GM19452 (cell line): ENCODE measurements around the gene RSBN1.
"Not testable (repeated sequence)": the region's sequence is repeated elsewhere in the genome, so short reads cannot be mapped to it uniquely, and the experiment has no call there.

ENCODE experiments used
- ATAC-seq: cut with Tn5 transposase; IDR thresholded peaks from one replicate; pipeline ENCODE4 v1.9.1; 2021; ENCODE audit not compliant: unreplicated experiment

RSBN1 gene

DNA sequence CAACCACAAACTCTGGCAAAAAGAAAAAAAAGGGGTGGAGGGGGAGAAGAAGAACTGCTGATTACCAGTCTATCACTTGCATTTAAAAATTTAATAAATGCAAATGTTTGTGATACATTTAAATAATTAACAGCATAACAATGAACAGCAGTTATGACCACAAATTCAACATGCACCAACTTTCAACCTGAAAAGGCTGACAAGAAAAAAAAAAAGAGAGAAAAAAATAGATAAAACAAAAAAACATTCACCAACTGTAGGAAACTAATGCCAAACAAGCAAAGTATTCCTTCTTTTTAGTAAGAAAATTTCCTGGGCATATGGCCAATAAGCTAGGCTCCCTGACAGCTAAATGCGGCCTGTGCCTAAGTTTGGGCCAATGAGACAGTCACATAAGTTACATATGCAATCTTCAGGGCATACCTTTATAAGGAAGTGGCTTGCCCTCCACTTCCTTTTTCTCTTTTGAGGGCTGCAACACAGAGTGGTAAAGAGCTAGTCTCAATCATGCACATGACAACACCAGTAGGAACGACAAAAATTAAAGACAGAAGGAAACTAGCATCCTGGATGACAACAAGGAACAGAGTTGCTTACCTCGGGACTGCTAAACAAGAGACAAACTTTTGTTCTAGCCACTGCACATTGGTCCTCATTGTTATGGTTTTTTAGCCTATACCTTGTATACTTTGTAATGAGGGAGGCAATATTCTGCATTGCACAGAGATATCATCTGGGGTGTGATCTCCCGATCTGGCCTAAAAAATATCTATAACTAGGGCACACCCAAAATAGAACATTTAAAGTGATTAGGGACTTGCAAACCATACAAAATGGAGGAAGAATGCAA, 28.8 kb downstream of the RSBN1 start:
- peak; percentile 83 for ATAC-seq

DNA sequence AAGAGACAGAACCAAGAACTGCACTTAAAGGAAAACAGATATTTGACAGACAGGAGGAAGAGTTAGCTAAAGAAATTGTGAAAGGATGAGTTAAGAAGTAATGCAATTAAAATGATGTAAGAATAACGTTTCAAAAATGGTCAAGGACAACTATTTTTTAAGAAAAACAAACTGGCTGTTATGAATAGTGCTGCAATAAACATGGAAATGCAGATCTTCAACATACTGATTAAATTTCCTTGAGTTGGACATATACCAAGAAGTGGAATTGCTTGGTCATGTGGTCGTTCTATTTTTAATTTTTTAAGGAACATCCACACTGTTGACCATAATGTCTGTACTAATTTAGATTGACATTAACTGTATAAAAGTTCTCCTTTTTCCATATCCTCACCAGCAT, 29.9 kb downstream of the RSBN1 start:
- no peak for ATAC-seq

DNA sequence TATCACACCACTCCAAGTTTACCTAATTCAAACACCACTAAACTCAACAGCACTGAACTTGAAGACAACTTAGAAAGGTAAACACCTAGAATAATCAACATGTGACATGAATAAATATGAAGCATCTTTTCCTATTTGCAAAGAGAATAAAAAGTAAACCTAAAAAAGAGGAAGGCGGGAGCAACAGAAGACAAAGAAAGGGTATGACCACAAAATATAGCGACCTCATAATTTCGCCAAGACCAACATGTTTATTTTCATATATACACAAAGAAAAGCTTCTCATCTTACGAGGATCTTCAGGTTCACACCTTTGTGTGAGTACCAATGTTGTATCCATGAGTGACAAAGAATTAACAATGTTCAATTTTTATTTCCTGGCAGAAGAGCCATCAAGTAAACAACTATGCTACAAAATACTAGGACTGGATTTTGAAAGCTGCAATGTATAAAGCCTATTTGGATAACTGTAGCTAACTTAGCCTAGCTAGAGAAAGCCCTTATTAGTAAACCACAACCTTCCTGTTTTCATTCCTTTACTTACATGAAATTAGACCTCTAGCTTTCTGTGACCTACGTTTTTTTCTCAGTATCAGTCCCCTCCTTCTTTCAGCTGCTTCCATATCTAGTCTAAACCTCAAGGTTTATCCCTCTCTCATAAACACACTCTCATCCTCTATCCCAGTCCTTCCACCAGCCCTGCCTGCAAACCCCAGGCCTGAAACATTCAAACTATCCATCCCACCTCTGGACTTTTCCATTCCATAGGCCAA, 31.7 kb downstream of the RSBN1 start:
- no peak for ATAC-seq

DNA sequence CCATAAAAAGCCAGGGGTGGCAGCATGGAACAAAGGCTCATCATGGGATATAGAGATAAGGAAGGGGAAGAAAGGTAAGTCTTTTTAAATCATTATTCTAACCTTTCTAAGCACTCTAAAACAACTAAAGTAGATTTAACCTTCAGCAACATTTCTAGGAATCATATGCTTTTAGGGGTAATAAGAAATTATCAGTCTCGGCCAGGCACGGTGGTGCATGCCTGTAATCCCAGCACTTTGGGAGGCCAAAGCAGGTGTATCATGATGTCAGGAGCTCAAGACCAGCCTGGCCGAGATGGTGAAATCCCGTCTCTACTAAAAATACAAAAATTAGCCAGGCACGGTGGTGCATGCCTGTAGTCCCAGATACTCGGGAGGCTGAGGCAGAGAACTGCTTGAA, 32.7 kb downstream of the RSBN1 start:
- no peak for ATAC-seq

DNA sequence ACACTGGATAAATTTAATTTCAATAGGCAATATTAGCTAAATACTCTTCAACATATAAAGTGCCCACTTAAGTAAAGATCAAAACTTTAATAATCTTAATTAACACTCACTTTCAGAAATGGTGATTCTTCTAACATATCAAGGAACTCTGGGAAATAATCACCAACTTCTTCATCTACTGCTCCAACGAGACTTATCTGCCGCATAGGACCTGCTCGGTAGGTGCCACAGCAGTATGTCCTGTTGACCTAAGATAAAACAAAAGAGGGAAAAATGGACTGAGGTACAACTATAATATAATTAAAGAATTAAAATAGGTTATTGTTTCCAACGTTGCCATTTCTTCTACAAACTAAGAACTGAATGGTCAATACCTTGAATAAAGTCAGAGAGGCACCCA, 34.7 kb downstream of the RSBN1 start:
- ATAC-seq: no peak

DNA sequence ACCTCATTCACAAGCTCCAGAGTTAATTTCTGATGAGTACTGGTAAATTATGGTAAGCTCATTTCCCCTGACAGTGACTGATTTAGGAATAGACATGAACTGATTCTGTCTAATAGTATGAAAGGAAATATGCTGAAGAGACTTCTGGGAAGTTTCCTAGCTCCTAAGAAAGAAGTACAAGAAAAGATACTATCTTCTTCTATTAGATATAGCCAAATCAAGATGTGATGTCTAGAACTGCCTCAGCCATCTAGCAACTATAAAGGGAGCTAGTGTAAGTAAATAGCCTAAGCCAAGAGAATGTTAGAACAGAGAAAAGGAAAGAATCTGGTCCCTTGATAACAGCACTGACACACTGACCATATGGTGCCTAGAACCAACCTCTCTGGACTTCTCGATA, 42.2 kb downstream of the RSBN1 start:
- ATAC-seq: no peak

DNA sequence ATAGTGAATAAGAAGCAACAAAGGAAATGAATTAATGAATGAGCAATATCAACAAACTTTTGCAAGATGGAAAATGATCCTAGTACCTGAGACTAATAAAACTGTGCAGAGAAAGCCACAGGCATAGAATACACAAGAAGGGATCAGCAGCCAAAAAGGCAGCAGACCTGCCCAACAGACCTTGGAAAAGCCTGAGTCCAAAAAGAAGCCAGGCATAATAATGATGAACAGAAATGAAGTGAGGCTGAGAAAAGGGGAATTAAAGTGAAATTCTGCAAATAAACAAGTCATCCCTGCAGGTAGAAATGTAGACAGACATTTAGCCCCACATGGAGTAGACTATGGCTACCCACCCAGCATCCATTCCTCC, 42.7 kb downstream of the RSBN1 start:
- no peak for ATAC-seq

DNA sequence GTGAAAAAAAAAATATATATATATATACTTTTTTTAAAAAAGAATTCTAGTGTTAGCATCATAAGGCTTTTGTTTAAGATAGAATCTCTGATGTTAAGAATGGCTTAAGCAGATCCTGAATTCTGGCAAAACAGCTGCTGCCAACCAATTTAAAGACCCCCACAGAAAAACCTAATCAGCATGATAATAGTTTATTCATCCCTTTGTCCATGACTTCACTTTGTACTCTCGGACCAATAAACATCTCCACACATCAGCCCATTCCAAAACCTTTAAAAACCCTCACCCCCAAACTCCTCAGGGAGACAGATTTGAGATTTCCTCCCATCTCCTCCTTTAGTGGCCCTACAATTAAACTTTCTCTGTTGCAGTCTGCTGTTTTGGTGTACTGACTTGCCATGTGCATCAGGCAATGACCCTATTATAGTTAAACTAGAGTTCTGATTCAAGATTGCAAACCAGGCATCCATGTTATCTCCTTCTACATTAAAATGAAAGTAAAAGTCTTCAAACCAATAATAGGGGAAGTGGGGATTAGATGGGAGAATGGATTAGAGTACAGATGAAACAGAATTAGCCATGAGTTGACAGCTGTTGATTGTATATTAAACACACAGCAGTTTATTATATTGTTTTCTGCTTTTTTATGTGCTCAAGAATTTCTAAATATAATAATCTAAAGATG, 43.2 kb downstream of the RSBN1 start:
- ATAC-seq: no peak

DNA sequence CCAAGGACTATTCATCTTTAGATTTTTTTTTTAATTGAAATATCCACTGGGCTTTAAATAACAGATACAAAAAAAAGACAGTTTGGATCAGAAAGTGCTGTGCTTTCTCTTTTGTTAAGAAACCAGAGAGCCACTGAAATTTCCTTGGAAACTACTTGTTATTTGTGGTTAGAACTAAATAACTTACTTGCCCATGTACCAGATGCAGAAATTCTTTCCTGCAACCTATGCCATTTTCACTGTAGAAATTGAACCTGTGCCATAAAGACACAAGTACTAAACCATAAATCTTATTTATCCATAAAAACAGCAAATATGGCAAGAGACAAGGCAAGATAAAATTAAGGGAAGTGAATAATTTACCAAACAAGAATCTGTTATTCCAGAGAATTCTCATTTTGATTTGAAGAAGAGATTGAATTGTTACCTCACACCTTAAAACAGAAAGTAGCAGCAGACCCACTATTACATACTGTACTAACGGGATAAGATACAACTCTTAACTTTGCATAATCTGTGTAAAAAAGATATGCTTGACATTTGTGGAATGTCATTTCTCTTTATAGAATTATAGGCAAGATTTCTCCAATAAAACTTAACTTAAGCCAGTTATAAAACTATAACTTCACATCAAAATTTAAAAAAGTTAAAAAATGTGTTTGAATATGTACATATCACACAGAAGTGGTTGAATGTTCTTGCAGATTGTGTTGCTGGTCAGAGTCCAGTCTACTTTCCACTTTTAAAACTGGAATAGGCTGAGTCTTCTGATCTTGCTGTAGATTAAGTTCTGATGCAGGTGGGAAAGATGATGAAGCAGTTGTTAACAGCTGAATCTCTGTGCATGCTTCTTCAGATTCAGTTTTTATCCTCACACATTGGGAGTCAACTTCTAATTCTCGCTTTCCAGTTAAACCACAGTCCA, 46.7 kb downstream of the RSBN1 start:
- no peak for ATAC-seq

DNA sequence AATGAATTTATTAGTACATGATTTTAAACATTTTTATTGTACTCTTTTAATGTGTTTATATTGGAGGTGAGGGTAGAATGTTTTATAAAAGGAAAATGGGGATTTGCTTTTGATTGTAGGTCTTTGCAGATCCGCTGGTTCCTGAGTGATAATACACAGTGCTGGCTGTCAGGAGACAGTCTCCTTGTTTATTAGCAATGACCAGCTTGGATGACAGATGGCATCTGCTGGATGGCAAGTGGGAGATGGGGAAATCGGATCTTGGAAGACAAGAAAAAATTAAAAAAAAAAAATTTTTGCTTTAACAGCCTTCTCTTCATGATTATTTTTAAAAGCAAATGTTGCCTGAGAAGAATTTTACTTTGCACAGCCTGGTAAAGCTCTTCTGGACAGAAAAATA, 48.6 kb downstream of the RSBN1 start:
- no peak for ATAC-seq

DNA sequence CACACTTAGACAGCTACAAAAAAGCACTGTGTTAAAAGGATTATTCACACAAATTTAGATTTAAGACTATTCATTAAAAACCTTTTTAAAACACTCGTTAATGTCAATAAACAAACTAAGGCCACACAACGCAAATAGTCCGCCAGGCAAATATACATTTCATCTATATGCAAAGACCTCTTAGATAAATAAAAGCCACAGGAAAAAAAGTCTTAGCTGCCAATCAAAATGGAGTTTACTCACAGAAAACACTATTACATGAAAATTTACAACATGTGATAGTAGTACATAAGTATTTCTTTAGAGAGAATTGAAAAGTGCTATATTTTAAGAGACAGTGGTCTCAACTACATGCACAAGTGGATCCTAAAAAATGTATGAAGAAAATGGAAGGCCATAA, 50.3 kb downstream of the RSBN1 start:
- no peak for ATAC-seq

DNA sequence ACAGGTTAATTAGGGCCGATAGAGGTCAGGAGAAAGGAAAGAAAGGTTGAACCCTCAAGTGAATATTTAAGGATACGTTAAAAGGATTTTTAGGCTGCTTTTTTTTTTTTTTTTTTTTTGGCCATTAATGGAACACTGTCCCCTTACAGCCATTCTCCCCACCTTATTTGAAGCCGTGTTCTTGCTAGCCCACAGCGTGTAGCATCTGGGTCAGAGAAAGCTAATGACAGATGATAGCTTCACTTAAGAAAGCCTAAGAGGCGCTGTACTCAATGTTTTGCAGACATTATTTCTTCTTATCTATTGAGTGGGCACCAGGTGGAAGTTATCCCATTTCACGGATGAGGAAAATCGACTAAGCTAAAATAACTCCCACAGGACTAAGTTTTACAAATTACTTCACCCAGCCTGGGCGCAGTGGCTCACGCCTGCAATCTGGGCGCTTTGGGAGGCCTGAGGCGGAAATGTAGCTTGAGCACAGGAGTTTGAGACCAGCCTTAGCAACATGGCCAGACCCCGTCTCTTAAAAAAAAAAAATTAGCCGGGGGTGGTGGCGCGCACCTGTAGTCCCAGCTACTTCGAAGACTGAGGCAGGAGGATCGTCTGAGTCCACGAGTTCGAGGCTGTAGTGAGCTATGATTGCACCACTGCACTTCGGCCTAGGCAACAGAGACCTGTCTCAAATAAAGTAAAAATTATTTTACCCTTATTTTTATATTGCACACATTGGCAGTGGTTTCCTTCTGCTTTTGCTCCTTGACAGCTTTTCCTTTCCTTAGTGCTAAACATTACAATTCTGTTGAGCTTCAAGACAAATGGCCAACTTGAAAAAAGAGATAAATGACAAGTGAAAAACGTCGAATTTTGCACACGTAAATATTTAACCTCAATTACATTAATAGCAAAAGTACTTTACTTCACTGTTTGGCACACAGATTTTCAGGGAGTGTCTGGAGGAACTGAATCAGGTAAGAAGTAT, 51.9 kb downstream of the RSBN1 start:
- no peak for ATAC-seq

DNA sequence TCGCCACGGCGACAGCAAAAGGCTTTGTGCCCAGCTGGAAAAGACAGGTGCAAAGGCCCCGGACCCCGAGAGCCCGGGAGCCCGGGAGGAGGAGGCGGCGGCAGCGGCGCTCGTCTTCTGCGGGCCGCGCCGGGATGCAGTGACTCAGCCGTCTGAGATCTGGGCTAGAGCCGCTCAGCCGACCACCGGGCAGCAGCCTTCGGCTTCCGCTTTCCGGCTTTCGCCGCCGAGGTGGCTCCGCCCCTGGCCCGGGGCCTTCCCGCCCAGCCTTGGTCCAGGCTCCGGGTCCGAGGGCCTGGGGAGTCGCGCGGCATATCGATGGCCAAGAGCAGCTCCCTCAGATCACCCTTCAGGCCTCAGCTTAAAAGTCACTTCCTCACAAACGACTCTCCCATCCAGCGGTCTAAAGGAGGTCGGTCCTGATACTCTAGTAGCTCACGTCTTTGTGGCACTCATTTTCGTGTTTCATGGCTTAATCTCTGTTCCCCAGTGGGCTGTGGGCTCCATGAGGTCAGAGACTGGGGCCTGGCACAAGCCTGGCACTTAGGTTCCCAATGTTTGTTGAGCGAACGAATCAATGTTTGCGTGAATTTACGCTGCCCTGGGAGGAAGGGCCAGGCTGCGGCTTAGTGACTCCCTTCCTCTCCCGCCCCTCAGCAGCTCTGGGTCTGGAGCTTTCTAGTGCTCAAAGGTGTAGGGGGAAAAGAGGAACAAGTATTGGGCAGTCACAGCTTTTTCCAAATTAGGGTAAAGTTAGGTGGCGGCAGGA, 52.8 kb downstream of the RSBN1 start, which contains the start of gene PHTF1:
Gene PHTF1 (minus strand): TSS at position 154 of the 769 bp plus-strand sequence. CDS start 783 bp downstream, outside the sequence.
- peak; percentile 82 for ATAC-seq

DNA sequence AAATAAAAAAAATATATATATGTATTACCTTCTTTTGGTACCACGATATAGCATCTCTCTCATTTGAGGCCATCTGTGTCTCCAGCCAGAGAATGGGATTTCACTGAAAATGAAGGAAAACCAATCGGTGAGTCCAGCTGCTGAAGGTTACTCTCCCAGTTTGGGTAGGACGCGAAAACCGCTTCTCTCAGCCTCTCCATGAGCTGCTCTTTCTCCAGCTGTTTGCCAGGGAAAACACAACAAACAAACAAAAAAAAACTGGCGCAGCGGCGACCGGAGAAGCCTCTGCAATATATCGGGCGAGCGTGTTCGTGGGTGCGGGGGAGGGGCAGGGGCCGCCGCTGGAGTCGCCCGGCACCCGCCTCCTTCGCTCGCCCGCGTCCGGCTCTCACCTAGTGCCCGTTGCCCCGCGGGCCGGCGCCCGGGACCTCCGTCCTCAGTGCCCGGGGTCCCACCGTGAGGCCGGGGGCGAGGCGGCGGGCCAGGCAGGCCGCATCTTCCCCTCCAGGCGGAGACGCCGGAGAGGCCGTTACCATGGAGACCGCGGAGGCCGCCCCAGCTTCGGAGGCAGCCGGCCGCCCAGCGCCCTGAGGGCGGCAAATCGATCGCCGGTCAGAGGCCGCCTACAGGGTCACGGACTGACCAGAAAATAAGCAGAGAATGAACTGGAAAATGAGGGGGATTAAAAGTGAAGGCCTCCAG, 53.5 kb downstream of the RSBN1 start:
- peak; percentile 68 for ATAC-seq

DNA sequence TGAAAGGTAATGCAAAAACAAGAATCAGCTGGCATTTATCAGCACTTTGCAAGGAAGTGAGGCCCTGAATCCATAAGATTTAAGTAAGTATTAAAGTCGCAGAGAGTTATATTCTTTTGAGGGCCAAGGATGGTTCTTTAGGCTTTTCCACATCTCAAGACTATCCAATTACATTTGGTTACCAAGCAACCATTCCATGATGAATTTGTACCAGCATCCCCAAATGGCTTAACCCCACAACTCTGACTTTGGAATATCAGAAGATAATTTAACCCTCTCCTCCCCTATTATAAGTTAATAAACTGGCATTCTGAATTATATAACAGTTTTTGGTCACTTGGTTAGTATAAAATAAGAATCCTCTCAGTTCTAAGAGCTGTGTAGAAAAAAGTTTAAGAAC, 55.8 kb downstream of the RSBN1 start:
- no peak for ATAC-seq

DNA sequence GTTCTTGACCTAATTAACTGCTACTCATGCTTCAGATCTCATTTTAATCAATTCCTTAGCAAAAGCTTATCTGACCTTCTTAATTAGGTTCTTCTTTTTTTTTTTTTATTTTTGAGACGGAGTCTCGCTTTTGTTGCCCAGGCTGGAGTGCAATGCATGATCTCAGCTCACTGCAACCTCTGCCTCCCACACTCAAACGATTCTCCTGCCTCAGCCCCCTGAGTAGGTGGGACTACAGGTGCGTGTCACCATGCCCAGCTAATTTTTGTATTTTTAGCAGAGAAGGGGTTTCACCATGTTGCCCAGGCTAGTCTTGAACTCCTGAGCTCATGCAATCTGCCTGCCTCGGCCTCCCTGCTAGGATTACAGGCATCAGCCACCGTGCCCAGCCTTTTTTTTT, 58.9 kb downstream of the RSBN1 start:
- ATAC-seq: not testable (repeated sequence)

DNA sequence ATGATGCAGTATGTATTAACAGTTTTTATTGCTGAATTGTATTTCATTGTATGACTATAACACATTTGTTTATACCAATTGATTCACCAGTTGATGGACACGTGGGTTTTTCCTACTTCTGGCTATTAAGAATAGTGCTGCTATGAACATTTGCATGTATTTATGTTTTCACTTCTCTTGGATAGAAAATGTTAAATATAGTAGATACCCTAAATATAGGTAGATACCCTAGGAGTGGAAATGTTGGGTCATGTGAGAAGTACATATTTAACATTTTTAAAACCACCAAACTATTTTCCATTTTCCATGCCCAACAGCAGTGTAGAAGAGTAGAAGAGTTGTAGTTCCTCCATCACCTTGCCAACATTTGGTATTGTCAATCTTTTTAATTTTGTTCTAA, 60.8 kb downstream of the RSBN1 start:
- no peak for ATAC-seq

DNA sequence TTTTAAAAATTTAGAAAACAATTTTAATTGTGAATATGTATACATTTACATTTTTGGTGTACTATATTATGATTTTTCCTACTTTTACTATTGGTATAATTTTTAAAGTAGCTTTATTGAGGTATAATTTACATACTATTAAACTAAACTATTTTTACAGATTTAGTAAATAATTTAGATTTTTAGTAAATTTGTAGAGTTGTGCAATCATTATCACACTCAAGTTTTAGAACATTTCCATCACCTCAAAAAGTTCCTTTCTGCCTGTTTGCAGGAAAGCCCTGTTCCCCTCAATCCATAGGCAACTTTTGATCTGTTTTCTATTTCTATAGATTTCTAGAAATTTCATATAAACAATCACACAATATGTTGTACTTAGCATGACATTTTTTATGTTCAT, 61.2 kb downstream of the RSBN1 start:
- ATAC-seq: no peak
